ENCODE measurements around the gene TMEFF2. TPM values are rescaled to one million over a fixed set of nuclear protein-coding genes. Genes with fewer than 3 reads are reported as not detected.

The TMEFF2 gene
- total and polyA plus RNA-seq, 2 donors (not counting 1 experiment from before 2014, with no cell fraction given) = not detected

DNA sequence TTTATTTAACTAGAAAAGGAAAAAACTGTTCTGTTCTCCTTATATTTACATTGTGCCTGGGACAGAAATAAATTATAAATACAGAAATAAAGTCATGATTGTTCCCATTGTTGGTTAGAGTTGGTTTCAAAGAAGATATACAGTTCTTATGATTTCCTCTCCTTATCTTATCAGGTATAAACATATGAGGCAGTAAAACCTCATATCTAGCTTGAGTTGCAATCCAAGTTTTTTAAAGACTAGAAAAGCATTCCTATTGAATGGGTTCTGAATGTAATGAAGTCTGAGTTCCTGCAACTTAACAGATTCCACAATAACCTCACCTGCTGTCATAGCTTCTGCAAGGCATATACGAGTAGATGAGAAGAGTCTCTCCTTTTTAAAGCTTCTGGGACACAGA, 233.2 kb downstream of the TMEFF2 start:
- intact Hi-C loops (cut with micrococcal nuclease) = no loop called here
- Histone ChIP-seq H3K9ac (ENCODE audit: low read length) (no peak overlapping the region), H3K4me3 (ENCODE audit: control extremely low read depth in 1 of 5, extremely low read depth in 1 of 5, insufficient read depth in 1 of 5, low read depth in 2 of 5, low read length in 4 of 5) (no peak overlapping the region), H4K20me1 (ENCODE audit: control insufficient read depth, insufficient read depth, low read length, poor library complexity, severe bottlenecking) (no peaks in the 10 kb centered on the region), H3K4me1 (ENCODE audit: control insufficient read depth in 2 of 2, insufficient read depth in 2 of 2, low read length in 2 of 2) (no peaks in the 10 kb centered on the region), H3K27me3 (replicated peaks in 1 of 4; ENCODE audit: control extremely low read depth in 1 of 4, control insufficient read depth in 3 of 4, insufficient read depth in 4 of 4, low read length in 3 of 4) (no peaks in the 10 kb centered on the region), H3K27ac (ENCODE audit: low read length in 2 of 2) (no peak overlapping the region), H3K36me3 (replicated peaks in 1 of 2; ENCODE audit: control extremely low read depth in 1 of 2, control insufficient read depth in 1 of 2, extremely low read depth in 1 of 2, insufficient read depth in 2 of 2, low read length in 1 of 2) (no peaks in the 10 kb centered on the region), H3K4me2 (replicated peaks; ENCODE audit: low read depth, low read length, poor library complexity, severe bottlenecking) (no peak overlapping the region), H2AFZ (ENCODE audit: insufficient read depth, low read depth, low read length, poor library complexity, severe bottlenecking) (no peak overlapping the region), H3K9me3 (ENCODE audit: control extremely low read depth in 1 of 3, control insufficient read depth in 2 of 3, insufficient read depth in 1 of 3, low read length in 2 of 3) (no peaks in the 10 kb centered on the region), H3K79me2 (ENCODE audit: control insufficient read depth, insufficient read depth, low read length) (no peaks in the 10 kb centered on the region)
- ChIA-PET POLR2A (no interaction called here), CTCF (no interaction called here)
- Mint-ChIP-seq H3K27me3 (no peaks in the 10 kb centered on the region), H3K9me3 (ENCODE audit: insufficient read depth) (no peaks in the 10 kb centered on the region), H3K4me1 (no peaks in the 10 kb centered on the region), H3K27ac (no peak overlapping the region), H3K4me3 (no peak overlapping the region)
- no CpG with 5 or more reads among the region's 1 CpG for WGBS (ENCODE audit: insufficient coverage)
- TF ChIP-seq CTCF (IDR thresholded peaks at IDR 0.05) (no peak), EZH2 (IDR thresholded peaks at IDR 0.05; ENCODE audit: borderline replicate concordance, insufficient read depth, low read depth, low read length, poor library complexity, severe bottlenecking) (no peak)
- DNase-seq = no peak
- ATAC-seq (ENCODE audit: low read depth) = no peak

DNA sequence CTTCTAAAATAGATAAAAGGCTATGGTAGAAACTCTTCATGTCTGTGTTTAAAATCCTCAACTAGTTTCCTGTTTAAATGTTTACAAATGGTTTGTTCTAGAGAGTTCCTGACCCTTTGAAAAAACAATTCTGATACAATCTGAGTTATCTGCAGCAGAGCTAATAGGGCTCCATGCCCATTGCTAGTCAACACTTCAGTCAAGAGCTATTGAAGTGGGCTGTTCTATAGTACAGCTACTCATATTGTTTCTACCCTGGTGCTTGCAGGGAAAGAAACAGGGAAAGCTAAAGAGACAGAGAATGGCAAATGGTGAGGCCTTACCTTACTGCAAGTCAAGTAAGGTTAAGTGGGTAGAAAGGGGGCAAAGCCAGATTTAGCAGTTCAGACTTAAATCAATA, 235.5 kb downstream of the TMEFF2 start:
- CTCF ChIA-PET = no interaction called here
- H4K20me1 ChIP-seq (ENCODE audit: control insufficient read depth, insufficient read depth, low read length, poor library complexity, severe bottlenecking) = no peaks in the 10 kb centered on the region

More for the DNA sequence above, 235.5 kb downstream of the TMEFF2 start:
- H3K4me3 ChIP-seq (ENCODE audit: control extremely low read depth in 1 of 5, extremely low read depth in 1 of 5, insufficient read depth in 1 of 5, low read depth in 2 of 5, low read length in 4 of 5) = no peak overlapping the region
- H3K4me1 ChIP-seq (ENCODE audit: control insufficient read depth in 2 of 2, insufficient read depth in 2 of 2, low read length in 2 of 2) = no peaks in the 10 kb centered on the region
- no peak overlapping the region for H3K9ac ChIP-seq (ENCODE audit: low read length)
- Mint-ChIP-seq H3K9me3 (ENCODE audit: insufficient read depth) (no peaks in the 10 kb centered on the region), H3K4me3 (no peak overlapping the region), H3K27me3 (no peaks in the 10 kb centered on the region), H3K27ac (no peak overlapping the region), H3K4me1 (no peaks in the 10 kb centered on the region)
- no peaks in the 10 kb centered on the region for H3K9me3 ChIP-seq (ENCODE audit: control extremely low read depth in 1 of 3, control insufficient read depth in 2 of 3, insufficient read depth in 1 of 3, low read length in 2 of 3)
- H3K4me2 ChIP-seq (replicated peaks; ENCODE audit: low read depth, low read length, poor library complexity, severe bottlenecking) = no peak overlapping the region
- no peak overlapping the region for H3K27ac ChIP-seq (ENCODE audit: low read length in 2 of 2)
- POLR2A ChIA-PET = no interaction called here
- H3K36me3 ChIP-seq (replicated peaks in 1 of 2; ENCODE audit: control extremely low read depth in 1 of 2, control insufficient read depth in 1 of 2, extremely low read depth in 1 of 2, insufficient read depth in 2 of 2, low read length in 1 of 2) = no peaks in the 10 kb centered on the region
- no peaks in the 10 kb centered on the region for H3K27me3 ChIP-seq (replicated peaks in 1 of 4; ENCODE audit: control extremely low read depth in 1 of 4, control insufficient read depth in 3 of 4, insufficient read depth in 4 of 4, low read length in 3 of 4)
- no peak for ATAC-seq (ENCODE audit: low read depth)
- H2AFZ ChIP-seq (ENCODE audit: insufficient read depth, low read depth, low read length, poor library complexity, severe bottlenecking) = no peak overlapping the region
- no peak for DNase-seq
- H3K79me2 ChIP-seq (ENCODE audit: control insufficient read depth, insufficient read depth, low read length) = no peaks in the 10 kb centered on the region
- TF ChIP-seq EZH2 (IDR thresholded peaks at IDR 0.05; ENCODE audit: borderline replicate concordance, insufficient read depth, low read depth, low read length, poor library complexity, severe bottlenecking) (no peak), CTCF (IDR thresholded peaks at IDR 0.05) (no peak)
- intact Hi-C loops (cut with micrococcal nuclease) = no loop called here

Data from B cell (primary cell).